HG03196 (cell line): ENCODE results near the gene RAB44.
A peak's percentile ranks its signal among the peaks of the same experiment; 100 is the strongest.

Experiments
- ATAC-seq: cut with Tn5 transposase; IDR thresholded peaks from one replicate; pipeline ENCODE4 v1.9.1; 2021; ENCODE audit not compliant: unreplicated experiment

Gene RAB44

DNA sequence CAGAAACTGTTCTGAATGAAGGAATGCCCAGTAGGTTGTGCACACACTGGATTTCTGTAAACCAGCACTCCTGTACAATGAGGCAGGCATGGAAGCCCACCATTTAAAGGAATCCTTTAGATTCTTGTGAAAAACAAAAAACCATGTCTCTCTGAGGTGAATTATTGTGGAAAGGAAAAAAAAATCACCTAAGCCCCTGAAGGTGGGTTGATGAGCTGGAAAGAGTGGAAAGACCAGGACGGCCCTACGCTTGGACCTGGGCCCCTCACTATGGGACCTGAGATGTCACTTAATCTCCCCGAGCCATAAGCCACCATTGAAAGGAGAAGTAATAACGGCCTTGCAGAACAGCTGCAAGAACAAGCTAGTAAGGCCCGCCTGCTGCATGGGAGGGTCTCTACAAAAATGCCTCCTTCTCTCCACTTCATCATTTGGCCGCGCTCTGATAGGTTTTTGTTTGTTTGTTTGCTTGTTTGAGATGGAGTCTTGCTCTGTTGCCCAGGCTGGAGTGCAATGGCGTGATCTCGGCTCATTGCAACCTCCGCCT lies 68.8 kb downstream of the RAB44 start:
- no peak for ATAC-seq

GRCh38 chr6:36769183-36769675 lies 71.6 kb downstream of the RAB44 start:
- no peak for ATAC-seq

DNA sequence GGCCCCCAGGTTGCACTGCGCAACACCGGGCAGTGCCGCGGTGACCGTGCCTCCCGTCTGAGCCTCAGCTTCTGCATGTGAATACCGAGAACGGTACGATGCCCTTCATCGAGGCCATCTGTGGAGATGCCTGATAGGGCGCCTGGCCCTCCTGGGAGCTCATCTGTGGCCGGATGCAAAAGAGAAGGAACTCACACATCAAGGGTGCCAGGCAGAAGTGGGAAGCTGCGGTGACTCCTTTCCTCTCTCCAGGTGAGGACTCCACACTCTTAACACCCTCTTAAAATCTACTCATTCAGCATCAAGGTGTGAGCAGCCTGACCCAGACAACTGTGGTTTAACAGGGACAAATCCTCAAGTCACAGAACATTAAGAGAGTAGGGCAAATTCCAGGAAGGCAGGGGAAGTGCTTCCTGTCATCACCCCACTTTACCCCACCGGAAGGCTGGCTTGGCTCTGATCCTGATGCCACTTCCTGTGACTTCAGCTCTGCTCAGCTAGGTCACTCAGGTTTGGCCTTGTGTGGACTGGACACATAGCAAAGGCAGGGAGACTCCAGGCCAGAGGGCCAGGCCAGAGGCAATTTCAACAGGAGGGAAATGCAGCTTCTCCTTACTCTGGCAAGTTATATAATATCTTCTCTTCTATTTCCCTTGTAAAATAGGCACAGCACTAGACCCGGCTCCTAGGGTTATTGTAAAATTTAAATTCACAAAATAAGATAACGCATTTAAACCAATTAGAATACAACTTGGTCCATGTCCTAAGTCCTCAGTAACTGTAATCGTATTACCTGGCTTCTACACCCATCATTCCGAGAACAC lies 72.3 kb downstream of the RAB44 start:
- no peak for ATAC-seq

DNA sequence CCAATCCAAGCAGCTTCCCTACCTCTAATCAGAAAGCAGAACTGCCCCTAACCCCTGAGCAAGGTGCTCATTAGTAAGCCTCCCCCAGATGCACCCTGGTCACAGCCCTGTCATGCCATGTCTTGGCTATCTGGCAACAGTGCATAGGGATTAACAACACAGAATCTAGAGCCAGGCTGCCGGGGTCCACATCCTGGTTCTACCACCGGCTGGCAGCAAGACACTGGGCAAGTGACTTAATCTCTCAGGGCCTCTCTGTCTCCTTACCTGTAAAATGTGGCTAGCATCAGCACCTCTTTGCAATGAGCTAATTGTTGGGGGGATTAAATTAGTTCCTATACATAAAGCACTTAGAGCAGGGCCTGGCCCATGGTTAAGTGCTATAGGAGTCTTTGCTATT lies 73.5 kb downstream of the RAB44 start:
- no peak for ATAC-seq

DNA sequence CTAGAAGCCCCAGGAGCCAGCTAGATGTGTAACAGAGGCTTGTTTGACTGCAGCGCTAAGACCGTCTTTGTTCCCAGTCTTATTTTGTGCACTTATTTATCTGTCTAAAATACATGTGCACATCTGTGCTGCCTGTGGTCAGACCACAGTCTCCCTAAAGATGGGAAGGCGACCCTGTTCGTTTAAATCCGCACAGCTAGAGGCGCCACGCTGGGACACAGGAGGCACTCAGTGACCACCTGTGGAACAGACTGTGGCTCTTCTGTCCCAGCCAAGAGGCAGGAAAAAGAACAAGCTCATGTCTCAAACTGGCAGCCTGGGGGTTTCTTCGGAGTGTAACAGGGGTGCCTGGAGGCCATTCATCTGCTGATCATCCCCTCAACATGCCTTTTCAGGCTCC lies 74.8 kb downstream of the RAB44 start:
- ATAC-seq = no peak

GRCh38 chr6:36774331-36774730 lies 76.7 kb downstream of the RAB44 start:
- ATAC-seq = no peak

DNA sequence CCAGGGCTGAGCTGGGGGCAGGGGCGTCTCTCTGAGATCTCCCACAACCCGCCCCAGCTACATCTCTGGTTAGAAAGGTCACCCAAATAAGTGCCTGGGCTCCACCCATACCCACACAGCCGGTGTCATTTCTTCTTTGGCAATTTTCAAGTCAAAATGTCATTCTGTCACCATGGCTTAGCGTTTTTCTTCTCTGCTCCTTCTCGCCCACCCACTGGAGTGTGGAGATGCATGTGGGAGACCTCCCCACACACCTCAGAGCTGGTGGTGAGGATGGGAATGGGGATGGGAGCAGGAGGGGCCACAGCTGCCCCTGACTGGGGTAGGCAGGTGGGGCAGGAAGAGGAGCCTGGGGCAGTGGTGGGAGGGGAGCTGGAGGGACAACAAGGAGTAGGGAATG lies 78.5 kb downstream of the RAB44 start:
- ATAC-seq = no peak

GRCh38 chr6:36777801-36778200 lies 80.2 kb downstream of the RAB44 start:
- no peak for ATAC-seq

GRCh38 chr6:36779227-36779626 lies 81.6 kb downstream of the RAB44 start:
- ATAC-seq = no peak

DNA sequence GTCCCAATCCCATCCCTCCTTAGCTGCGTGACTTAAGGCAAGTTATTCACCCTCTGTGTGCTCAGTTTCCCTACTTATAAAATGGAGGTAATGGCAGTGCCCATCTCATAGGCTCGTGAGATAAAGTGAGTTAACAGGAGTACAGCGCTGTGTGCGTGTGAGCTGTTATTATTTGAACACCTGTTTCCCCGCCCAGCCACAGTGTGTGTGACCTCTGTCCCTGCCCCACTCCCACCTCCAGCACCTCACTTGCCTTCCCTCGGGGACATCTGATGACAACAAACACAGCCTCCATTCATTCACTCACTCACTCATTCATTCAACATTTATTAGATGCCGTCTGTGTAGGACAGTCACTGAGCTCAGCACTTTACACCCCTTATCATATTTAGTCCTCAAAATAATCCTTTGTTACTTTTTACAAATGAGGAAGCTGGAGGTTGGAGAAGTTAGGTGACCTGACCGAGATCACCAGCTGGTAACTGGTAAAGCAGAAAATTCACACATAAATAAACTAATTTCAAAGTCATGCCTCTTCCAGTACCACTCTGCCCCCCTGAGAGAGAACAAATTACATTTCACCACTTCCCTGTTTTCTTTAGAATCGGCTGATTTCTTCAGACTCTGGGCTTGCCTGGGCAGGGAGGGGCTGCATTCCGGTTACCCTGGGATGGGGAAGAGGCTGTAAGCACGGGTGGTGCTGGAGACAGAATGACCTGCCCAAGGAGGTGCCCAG lies 83.0 kb downstream of the RAB44 start:
- no peak for ATAC-seq

- ATAC-seq = peak; percentile 51
Observed at GRCh38 chr6:36781669-36782068, 84.0 kb downstream of the RAB44 start.
